Peyer's patch (tissue), 4 donors: Measurements from ENCODE around the gene TSC22D3. TPM values are rescaled to one million over a fixed set of nuclear protein-coding genes. Genes with fewer than 3 reads are reported as not detected.
A peak's percentile ranks its signal among the peaks of the same experiment; 100 is the strongest.

Experiments used
- DNase-seq, 3 donors: peaks; one replicate each; pipeline ENCODE4 v3.0.0-alpha.2; 2017 to 2019
- H3K27ac ChIP-seq, 4 donors: fragments of 200-600 bp; sonication (generic); one replicate each; pipeline ENCODE4 v1.5.1; 2016 to 2019
- H3K27me3 ChIP-seq, 2 donors: fragments of 200-600 bp; sonication (generic); one replicate each; pipeline ENCODE4 v1.5.1; 2019
- H3K36me3 ChIP-seq, 3 donors: fragments of 200-600 bp; sonication (generic); one replicate each; pipeline ENCODE4 v1.5.1; 2016 to 2019
- H3K4me1 ChIP-seq, 4 donors: fragments of 200-600 bp; sonication (generic); one replicate each; pipeline ENCODE4 v1.5.1; 2016 to 2019
- H3K4me3 ChIP-seq, 4 donors: fragments of 200-600 bp; sonication (generic); 1 replicate in 3 of 4; 2 replicates in 1 of 4; pipeline ENCODE4 v1.5.1; 2016 to 2019; ENCODE audit warnings: mild to moderate bottlenecking in 1 of 4
- H3K9me3 ChIP-seq, 4 donors: fragments of 200-600 bp; sonication (generic); one replicate each; pipeline ENCODE4 v1.5.1; 2016 to 2019; ENCODE audit warnings: mild to moderate bottlenecking in 1 of 4
- POLR2A ChIP-seq, 2 donors: fragments of 450-650 bp; IDR thresholded peaks; one replicate each; pipeline ENCODE4 v1.5.1; 2017; ENCODE audit warnings: antibody characterized with exemption in 2 of 2, mild to moderate bottlenecking in 2 of 2, moderate library complexity in 2 of 2
- total RNA-seq, 4 donors: library from RNA; depleted of rRNA; stranded (reverse); fragments of >200 nt; gene quantifications; one replicate each; pipeline ENCODE4 v1.1.0, GENCODE V29; 2016
- TF ChIP-seq, protein P1 (sequence below), 6 experiments: fragments of 450-650 bp in 4 of 6; fragments of 200-600 bp in 2 of 6; sonication (generic) in 1 of 6; IDR thresholded peaks; one replicate each; pipeline ENCODE4 v1.5.1; 2017 to 2019; ENCODE audit warnings: antibody characterized with exemption in 6 of 6, mild to moderate bottlenecking in 3 of 6, moderate library complexity in 1 of 6

The TSC22D3 gene
- total RNA-seq, 4 donors from 2014 or later: 185 to 1,146 (median 313) TPM

DNA sequence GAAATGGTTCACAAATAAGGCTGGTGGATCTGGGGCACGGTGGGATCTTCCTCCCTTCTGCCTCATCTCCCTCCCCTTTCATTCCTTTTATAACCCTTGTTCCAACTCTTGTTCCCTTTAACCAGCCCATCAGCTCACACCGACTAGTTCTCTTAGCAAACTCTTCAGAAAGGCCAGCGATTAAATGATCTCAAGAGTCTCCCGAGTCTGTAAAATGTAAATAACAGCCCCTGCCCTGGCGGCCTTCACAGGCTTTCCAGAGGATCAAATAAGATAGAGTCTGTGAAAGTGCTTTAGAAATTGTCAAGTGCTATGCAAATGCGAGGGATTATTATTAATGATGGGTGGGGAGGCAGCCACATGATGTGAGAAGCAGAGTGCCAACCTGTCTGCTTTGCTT lies 27.1 kb downstream of the TSC22D3 start:
- Histone ChIP-seq H3K36me3 (no peaks in the 10 kb centered on the region), H3K27ac (peak overlapping the region in 3 of 4 donors; percentile 2 to 74 (median 69)), H3K9me3 (no peaks in the 10 kb centered on the region), H3K27me3 (no peaks in the 10 kb centered on the region), H3K4me1 (peaks cover 0 to 22% (median under 1%) of the 10 kb centered on the region in 4 donors), H3K4me3 (no peak overlapping the region)
- TF ChIP-seq, protein P1, sequence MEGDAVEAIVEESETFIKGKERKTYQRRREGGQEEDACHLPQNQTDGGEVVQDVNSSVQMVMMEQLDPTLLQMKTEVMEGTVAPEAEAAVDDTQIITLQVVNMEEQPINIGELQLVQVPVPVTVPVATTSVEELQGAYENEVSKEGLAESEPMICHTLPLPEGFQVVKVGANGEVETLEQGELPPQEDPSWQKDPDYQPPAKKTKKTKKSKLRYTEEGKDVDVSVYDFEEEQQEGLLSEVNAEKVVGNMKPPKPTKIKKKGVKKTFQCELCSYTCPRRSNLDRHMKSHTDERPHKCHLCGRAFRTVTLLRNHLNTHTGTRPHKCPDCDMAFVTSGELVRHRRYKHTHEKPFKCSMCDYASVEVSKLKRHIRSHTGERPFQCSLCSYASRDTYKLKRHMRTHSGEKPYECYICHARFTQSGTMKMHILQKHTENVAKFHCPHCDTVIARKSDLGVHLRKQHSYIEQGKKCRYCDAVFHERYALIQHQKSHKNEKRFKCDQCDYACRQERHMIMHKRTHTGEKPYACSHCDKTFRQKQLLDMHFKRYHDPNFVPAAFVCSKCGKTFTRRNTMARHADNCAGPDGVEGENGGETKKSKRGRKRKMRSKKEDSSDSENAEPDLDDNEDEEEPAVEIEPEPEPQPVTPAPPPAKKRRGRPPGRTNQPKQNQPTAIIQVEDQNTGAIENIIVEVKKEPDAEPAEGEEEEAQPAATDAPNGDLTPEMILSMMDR (IDR thresholded peaks at IDR 0.05): no peak
- TF ChIP-seq POLR2A (IDR thresholded peaks at IDR 0.05): no peak
- no peak for DNase-seq

DNA sequence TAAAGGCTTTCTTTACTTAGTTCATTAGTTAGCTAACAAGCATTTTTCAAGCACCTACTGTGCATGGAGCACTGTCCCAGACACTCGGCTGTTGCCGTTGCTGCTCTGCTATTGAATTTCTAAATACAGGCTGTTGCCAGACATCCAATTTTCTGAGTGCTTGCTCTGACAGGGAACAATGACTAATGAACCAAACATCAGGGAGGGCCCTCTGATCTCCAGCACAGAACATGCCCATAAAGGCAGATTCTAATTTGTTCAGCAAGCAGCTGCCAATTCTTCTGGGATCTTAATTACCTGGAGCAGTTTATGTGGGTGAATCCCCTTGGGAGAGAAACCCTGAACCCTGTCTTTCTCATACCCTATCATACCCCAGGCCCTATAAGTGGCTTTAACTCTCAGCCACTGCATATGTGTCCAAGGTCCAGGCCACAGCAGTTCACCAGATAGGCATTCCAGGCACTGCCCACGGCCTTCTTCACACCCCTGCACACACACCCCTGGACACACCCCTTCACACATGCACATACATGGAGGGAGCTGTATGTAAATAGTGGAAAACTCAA lies 27.9 kb downstream of the TSC22D3 start:
- Histone ChIP-seq H3K4me1 (peaks cover 2 to 30% (median 4%) of the 10 kb centered on the region in 4 donors), H3K27me3 (no peaks in the 10 kb centered on the region), H3K4me3 (no peak overlapping the region), H3K27ac (peak overlapping the region in 3 of 4 donors; percentile 22 to 74 (median 69)), H3K36me3 (no peaks in the 10 kb centered on the region), H3K9me3 (no peaks in the 10 kb centered on the region)
- peak in 2 of 3 donors; percentile 63 to 68 for DNase-seq
- TF ChIP-seq, protein P1 (IDR thresholded peaks at IDR 0.05): no peak
- no peak for TF ChIP-seq POLR2A (IDR thresholded peaks at IDR 0.05)

DNA sequence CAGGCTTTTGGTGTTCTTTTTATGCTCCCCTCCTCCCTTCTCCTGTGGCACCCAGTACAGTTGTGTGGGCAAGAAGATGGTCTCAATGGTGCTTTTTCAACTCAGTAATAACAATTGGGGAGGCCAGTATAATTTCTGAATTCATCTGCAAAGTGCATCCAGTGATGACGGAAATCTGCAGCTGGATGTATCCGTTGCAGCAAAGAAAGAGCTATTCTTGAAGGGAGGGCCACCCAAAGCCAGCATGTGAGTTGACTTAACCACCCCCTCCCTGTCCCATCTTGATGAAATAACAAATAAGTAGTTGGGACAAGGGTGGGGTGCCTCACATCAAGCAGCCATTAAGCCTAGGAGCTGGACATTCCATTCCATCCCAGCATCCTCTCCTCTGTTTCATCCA lies 30.7 kb downstream of the TSC22D3 start:
- no peak overlapping the region for H3K27ac ChIP-seq
- no peaks in the 10 kb centered on the region for H3K9me3 ChIP-seq
- H3K4me1 ChIP-seq: peaks cover 4 to 44% (median 13%) of the 10 kb centered on the region in 4 donors
- TF ChIP-seq POLR2A (IDR thresholded peaks at IDR 0.05): no peak
- TF ChIP-seq, protein P1 (IDR thresholded peaks at IDR 0.05): no peak
- no peak overlapping the region for H3K4me3 ChIP-seq
- no peak for DNase-seq
- no peaks in the 10 kb centered on the region for H3K36me3 ChIP-seq
- H3K27me3 ChIP-seq: no peaks in the 10 kb centered on the region

DNA sequence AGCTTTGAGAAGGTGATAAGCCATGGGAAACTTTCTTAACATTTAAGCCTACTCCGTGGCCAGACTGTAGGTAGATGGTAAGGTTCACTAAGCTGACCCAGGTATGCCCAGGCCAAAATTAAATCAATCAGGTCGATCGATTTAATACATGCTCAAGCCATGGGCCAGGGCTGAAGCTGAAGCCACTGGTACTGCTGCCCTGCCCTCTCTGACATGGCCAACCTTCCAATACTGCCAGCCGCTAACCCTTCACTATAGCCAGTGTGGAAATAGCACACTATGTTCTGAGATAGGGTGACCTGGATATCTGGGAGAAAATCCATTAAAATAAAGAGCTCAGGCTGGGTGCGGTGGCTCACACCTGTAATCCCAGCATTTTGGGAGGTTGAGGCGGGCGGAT lies 31.6 kb downstream of the TSC22D3 start:
- Histone ChIP-seq H3K4me1 (peaks cover 4 to 44% (median 13%) of the 10 kb centered on the region in 4 donors), H3K27ac (peak overlapping the region in 2 of 4 donors; percentile 96 to 97), H3K9me3 (no peaks in the 10 kb centered on the region), H3K27me3 (no peaks in the 10 kb centered on the region), H3K36me3 (no peaks in the 10 kb centered on the region), H3K4me3 (no peak overlapping the region)
- no peak for TF ChIP-seq POLR2A (IDR thresholded peaks at IDR 0.05)
- TF ChIP-seq, protein P1 (IDR thresholded peaks at IDR 0.05): no peak
- DNase-seq: no peak

DNA sequence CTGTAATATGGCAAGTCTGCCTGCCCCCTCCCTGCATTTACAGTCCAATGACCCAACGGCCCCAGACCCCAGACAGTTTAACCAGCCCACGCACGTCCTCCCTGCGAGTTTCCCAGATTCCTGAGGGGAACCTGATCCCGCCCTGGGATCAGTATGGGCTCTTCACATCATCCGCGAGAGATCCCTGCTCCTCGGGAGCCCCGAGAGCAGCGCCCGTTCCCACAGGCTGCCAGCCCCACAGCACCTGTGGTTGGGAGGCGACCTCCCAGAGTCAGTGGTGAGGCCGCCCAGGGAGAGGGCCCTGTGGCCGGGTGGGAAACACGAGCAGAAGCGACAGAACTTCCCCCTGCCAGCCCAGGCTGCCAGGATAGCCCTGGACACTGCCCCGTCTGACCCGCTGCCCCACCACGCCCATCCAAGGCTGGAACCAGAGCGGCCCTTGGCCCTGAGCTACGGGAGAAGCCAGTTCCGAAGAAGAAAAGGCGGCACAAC lies 32.8 kb downstream of the TSC22D3 start:
- no peaks in the 10 kb centered on the region for H3K36me3 ChIP-seq
- H3K4me1 ChIP-seq: peaks cover 4 to 33% (median 13%) of the 10 kb centered on the region in 4 donors
- peak overlapping the region; percentile 82 to 97 (median 94) for H3K27ac ChIP-seq
- DNase-seq: peak in 2 of 3 donors; percentile 65 to 74
- no peaks in the 10 kb centered on the region for H3K27me3 ChIP-seq
- TF ChIP-seq, protein P1 (IDR thresholded peaks at IDR 0.05): no peak
- peak in 1 of 2 donors; percentile 47 for TF ChIP-seq POLR2A (IDR thresholded peaks at IDR 0.05)
- H3K4me3 ChIP-seq: peak overlapping the region in 2 of 4 donors; percentile 34 to 39
- no peaks in the 10 kb centered on the region for H3K9me3 ChIP-seq
